GM19025 (cell line): ENCODE results near the gene COPA.

ENCODE experiments used
- ATAC-seq: cut with Tn5 transposase; IDR thresholded peaks from one replicate; pipeline ENCODE4 v1.9.1; 2021; ENCODE audit warnings: mild to moderate bottlenecking, low read depth, moderate library complexity; ENCODE audit not compliant: unreplicated experiment

The COPA gene

GRCh38 chr1:160244209-160244608 is 98.8 kb downstream of the COPA start:
- no peak for ATAC-seq

- no peak for ATAC-seq
These were observed 99.3 kb downstream of the COPA start for GRCh38 chr1:160243767-160244166.

- ATAC-seq = no peak
These were observed 103.3 kb downstream of the COPA start for GRCh38 chr1:160239582-160240299.
